IPS-15b (cell line): ENCODE data around the gene CHRNA10.

Source experiments
- H3K27me3 ChIP-seq: one replicate; pipeline ENCODE4 v1.6.1; 2013; ENCODE audit warnings: low read length; ENCODE audit not compliant: control insufficient read depth, insufficient read depth
- H3K36me3 ChIP-seq: one replicate; pipeline ENCODE4 v1.6.1; 2013; ENCODE audit warnings: low read length; ENCODE audit not compliant: control insufficient read depth, insufficient read depth
- H3K4me1 ChIP-seq: one replicate; pipeline ENCODE4 v1.6.1; 2013; ENCODE audit warnings: mild to moderate bottlenecking, low read length; ENCODE audit not compliant: control insufficient read depth, insufficient read depth
- H3K4me3 ChIP-seq: one replicate; pipeline ENCODE4 v1.5.1; 2013; ENCODE audit warnings: low read depth, low read length
- H3K9ac ChIP-seq: one replicate; pipeline ENCODE4 v1.6.1; 2013; ENCODE audit warnings: low read depth, mild to moderate bottlenecking, low read length
- H3K9me3 ChIP-seq: one replicate; pipeline ENCODE4 v1.6.1; 2013; ENCODE audit warnings: mild to moderate bottlenecking, low read length; ENCODE audit not compliant: control insufficient read depth, insufficient read depth

CHRNA10 gene

DNA sequence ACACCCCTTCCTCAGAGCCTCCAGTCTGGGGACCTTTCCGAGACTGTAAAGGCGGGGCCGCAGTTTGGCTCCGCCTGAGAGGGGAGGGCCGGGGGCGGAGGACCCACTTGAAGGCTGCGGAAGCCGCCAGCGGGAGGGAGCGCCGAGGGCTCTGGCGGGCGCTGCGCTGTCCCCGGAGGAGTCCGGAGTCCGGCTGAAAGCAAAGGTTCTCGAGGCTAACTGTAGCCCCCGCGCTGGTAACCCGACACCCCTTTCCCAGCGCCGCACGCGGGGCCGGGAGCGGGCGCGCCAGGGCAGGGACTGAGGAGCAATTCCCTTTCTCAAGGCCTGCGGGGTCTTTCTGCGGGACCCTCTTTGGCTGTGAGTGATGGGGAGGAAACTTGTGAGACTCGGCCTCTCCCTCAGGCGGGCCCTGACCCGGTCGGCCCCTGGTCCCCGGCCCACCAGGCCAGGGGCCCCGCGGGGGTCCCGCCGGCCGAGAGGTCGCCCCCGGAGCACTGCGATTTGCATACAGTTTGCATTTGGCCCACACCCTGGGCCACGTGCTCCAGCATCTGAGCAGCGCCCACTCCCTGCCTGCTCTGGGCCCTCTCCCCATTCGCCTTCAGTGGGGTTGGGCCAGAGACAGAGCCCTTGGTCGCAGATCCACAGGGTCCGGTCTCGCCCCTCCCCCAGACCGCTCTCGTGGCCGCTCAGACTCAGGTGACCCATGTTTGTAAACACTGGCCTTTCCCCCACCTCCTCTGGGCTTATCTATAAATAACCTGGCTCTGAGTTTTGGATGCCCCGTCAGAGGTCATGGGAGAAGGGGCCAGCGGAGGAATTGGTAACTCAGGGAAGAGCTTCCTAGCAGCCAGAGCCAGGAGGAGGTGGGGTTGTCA, 28.9 kb downstream of the CHRNA10 start:
- H3K4me1 ChIP-seq, result peaks cover 2% of the 10 kb centered on the region
- H3K4me3 ChIP-seq, result peak overlapping the region; percentile 70
- peak overlapping the region; percentile 68 for H3K9ac ChIP-seq

DNA sequence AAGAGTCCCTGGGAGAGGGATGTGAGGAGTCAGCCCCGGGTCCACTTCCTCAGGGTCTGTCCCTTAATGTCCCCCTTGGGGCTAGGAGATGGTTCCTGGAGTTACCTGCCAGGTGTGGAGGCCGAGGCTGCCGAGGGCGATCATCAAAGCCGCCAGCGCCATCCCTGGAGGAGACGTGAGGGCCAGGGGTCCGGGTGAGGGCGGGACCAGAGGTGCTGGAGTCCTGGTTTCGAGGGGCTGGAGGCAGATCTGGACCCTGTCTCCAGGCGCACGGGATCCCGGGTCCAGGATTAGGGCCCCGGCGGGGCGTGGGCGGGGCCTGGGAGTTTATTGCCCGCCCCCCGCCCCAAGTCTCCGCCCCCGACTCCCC, 29.5 kb downstream of the CHRNA10 start, which contains the start of gene ART5:
ART5 (minus strand) TSS at position 292 of the 370 bp plus-strand sequence; CDS start at position 162, 130 bp downstream.
- Histone ChIP-seq H3K27me3 (peaks cover 6% of the 10 kb centered on the region), H3K4me1 (peaks cover 2% of the 10 kb centered on the region), H3K36me3 (no peaks in the 10 kb centered on the region), H3K4me3 (peak within 1 kb of the TSS; percentile 79), H3K9ac (peak within 1 kb of the TSS; percentile 70), H3K9me3 (no peaks in the 10 kb centered on the region)

More for the DNA sequence above, 28.9 kb downstream of the CHRNA10 start:
- Histone ChIP-seq H3K9me3 (no peaks in the 10 kb centered on the region), H3K36me3 (no peaks in the 10 kb centered on the region), H3K27me3 (peaks cover 6% of the 10 kb centered on the region)

DNA sequence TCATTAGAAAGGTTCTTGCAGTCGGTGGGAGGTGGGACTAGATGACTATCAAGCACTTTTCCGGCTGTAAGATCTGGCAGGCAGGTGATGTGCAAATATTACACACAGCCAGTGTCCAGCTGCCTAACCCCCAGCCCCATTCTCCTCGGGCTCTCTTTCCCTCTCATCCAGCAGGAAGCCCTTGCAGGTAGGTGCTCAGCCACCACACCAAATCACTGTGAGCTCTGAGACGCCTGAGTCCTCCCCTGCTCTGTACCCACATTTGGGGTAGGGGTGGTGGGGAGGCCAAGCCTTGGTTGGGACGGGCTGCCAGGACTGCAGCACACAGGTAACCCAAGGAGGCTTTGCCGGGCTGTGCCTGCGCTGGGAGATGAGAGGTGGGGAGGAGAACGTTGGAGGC, 30.0 kb downstream of the CHRNA10 start:
- peak overlapping the region; percentile 79 for H3K4me3 ChIP-seq
- H3K4me1 ChIP-seq, result peaks cover 2% of the 10 kb centered on the region
- no peaks in the 10 kb centered on the region for H3K36me3 ChIP-seq
- no peaks in the 10 kb centered on the region for H3K9me3 ChIP-seq
- peak overlapping the region; percentile 24 for H3K9ac ChIP-seq
- peaks cover 6% of the 10 kb centered on the region for H3K27me3 ChIP-seq

DNA sequence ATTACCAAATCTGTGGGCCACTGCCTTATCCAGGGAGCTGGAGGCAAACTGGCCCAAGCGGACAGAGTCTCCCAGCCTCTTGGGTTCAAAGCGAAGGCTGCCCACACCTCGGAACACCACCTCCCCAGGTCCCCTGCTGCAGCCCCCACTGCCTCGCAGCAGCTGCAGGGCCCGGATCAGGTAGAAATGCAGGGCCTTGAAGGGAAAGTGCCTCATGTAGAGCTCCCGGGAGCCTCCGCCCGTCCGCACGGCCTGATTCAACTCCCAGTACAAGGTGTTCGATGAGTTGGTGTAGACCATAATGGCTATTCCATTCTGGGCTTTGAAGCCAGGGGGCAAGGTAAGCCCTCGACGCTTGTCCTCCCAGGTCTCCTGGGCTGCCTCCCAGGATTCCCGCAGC, 31.3 kb downstream of the CHRNA10 start:
- H3K4me1 ChIP-seq, result peaks cover 2% of the 10 kb centered on the region
- H3K4me3 ChIP-seq, result no peak overlapping the region
- H3K36me3 ChIP-seq, result no peaks in the 10 kb centered on the region
- no peak overlapping the region for H3K9ac ChIP-seq
- peaks cover 6% of the 10 kb centered on the region for H3K27me3 ChIP-seq
- no peaks in the 10 kb centered on the region for H3K9me3 ChIP-seq

DNA sequence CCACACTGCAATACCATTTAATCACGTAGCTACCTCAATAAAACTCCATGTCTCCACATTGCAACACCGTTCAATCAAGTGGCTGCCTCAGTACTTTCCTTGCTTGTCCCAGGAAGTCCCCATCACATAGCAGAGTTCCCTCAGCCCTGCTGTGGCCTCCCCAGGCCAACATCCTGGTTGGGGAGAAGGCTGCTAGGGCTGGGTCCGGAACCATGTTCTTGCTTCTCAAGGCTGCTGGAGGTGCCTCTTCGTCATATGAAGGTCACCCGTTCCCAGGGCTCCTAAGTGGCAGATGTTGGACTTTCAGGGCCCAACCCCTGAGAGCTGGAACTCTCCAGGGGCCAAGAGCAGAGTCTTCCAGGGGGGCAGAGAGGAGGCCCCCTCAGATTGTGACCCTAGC, 32.7 kb downstream of the CHRNA10 start:
- no peaks in the 10 kb centered on the region for H3K9me3 ChIP-seq
- no peak overlapping the region for H3K9ac ChIP-seq
- no peaks in the 10 kb centered on the region for H3K36me3 ChIP-seq
- H3K4me3 ChIP-seq, result no peak overlapping the region
- H3K27me3 ChIP-seq, result peaks cover 6% of the 10 kb centered on the region
- H3K4me1 ChIP-seq, result peaks cover 2% of the 10 kb centered on the region

DNA sequence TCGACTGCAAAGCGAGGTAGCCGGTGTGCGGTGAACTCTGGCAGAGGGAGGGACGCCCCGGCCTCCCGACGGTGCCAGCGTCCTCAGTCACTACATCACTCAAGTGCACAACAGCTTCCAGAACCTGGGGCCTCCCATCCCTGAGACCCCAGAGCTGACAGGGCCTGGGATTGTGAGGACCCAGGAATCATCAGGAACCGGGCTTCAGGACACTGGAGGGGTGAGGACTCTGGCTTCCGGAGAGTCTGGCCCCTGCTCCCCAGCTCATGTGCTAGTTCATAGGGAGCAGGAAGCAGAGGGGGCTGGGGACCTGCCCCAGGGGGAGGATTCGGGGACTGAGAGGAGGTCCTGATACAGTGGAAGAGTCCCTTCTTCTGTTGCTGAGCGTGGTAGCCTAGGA, 34.0 kb downstream of the CHRNA10 start:
- Histone ChIP-seq H3K27me3 (peaks cover 6% of the 10 kb centered on the region), H3K36me3 (no peaks in the 10 kb centered on the region), H3K9ac (no peak overlapping the region), H3K9me3 (no peaks in the 10 kb centered on the region), H3K4me3 (no peak overlapping the region), H3K4me1 (peaks cover 2% of the 10 kb centered on the region)

DNA sequence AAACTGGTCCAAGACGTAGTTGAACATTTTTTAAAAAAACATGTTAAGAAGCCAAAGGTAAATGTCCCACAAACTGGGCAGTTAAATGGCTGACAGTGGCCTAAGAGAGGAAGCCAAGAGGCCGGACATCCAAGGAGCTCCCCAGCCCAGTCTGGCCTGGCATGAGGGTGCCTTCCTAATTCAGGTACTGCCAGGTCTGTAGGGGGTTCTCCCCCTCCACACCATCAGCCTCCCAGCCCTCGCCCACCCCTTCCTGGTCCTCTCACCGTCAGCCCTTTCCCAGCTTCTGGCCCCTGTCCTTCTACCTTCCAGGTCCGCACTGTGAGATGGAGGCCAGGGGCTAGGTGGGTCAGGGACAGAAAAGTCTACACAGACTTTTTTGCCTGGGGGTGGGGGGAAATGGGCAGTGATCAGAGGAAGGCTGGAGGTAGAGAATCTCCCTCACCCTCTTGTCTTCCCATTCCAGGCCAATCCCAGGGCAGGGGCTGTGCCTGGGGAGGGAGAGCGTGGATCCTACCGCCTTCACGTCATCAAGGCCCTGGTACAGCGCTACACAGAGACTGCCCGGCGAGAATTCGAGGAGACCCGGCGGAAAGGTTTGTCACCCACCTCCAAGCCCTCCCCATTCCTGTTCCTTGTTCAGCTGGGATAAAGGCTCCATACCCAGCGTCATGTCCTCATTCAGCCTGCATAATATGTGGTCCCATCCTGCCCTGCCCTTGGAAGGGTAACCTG, 35.4 kb downstream of the CHRNA10 start:
- H3K36me3 ChIP-seq, result no peaks in the 10 kb centered on the region
- H3K9ac ChIP-seq, result no peak overlapping the region
- H3K27me3 ChIP-seq, result no peaks in the 10 kb centered on the region
- no peaks in the 10 kb centered on the region for H3K4me1 ChIP-seq
- no peak overlapping the region for H3K4me3 ChIP-seq
- no peaks in the 10 kb centered on the region for H3K9me3 ChIP-seq

DNA sequence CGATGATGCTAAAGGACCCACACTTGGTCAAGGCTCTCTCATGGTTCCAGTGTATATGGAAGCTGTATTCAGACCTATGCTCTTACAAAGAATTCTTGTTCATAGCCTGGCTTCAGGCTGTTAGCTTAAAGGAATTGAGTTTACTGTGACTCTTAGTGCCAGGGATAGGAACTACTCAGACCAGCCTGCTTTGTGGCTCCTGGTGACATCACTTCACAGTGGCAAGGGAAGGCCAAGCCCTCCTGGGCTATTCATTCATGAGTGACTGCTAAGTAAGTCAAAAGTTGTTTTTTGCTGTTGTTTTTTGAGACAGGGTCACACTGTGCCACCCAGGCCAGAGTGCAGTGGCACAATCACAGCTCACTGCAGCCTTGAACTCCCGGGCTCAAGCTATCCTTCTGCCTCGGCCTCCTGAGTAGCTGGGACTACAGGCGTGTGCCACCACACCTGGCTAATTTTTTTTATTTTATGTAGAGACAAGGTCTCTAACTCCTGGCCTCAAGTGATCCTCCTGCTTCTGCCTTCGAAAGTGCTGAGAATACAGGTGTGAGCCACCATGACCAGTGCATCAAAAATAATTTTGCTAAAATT, 39.0 kb downstream of the CHRNA10 start:
- Histone ChIP-seq H3K4me1 (no peaks in the 10 kb centered on the region), H3K27me3 (no peaks in the 10 kb centered on the region), H3K9ac (no peak overlapping the region), H3K4me3 (no peak overlapping the region), H3K9me3 (no peaks in the 10 kb centered on the region), H3K36me3 (no peaks in the 10 kb centered on the region)

DNA sequence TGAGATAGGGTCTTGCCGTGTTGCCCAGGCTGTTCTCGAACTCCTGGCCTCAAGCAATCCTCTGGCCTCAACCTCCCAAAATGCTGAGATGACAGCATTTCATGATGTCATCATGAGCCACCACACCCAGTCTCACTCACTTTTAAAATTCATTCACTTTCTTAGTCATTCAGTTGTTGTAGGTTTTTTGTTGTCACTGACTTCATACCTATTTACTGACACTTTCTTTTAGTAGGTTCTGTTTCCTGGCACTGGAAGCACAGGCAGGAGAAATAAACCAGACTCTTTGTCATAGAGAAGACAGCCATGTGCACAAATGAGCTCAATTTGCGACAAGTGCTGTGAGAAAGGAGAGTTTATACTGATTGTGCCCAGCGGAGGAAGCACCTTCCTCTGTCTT, 39.9 kb downstream of the CHRNA10 start:
- Histone ChIP-seq H3K4me3 (no peak overlapping the region), H3K9ac (no peak overlapping the region), H3K27me3 (no peaks in the 10 kb centered on the region), H3K4me1 (no peaks in the 10 kb centered on the region), H3K9me3 (no peaks in the 10 kb centered on the region), H3K36me3 (no peaks in the 10 kb centered on the region)

DNA sequence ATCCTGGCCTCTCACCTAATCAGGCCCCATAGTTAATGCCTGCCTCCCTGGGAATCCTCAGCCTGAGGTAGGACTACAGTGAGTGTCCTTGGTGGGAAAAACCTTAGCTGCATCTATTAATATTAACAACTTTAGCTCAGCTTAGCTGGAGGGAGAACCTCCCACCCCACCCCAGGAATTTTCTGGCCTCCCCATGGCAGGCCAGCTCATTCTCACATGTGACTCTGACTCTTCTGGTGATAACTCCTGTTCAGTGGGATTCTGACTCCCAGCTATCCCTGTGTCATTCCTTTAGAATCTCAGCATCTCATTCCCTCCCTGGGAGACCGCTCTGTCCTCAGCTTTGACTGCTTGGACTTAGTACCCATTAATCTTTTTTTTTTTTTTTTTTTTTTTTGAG, 43.9 kb downstream of the CHRNA10 start:
- Histone ChIP-seq H3K9ac (no peak overlapping the region), H3K27me3 (no peaks in the 10 kb centered on the region), H3K4me3 (no peak overlapping the region), H3K36me3 (no peaks in the 10 kb centered on the region), H3K4me1 (no peaks in the 10 kb centered on the region), H3K9me3 (no peaks in the 10 kb centered on the region)

DNA sequence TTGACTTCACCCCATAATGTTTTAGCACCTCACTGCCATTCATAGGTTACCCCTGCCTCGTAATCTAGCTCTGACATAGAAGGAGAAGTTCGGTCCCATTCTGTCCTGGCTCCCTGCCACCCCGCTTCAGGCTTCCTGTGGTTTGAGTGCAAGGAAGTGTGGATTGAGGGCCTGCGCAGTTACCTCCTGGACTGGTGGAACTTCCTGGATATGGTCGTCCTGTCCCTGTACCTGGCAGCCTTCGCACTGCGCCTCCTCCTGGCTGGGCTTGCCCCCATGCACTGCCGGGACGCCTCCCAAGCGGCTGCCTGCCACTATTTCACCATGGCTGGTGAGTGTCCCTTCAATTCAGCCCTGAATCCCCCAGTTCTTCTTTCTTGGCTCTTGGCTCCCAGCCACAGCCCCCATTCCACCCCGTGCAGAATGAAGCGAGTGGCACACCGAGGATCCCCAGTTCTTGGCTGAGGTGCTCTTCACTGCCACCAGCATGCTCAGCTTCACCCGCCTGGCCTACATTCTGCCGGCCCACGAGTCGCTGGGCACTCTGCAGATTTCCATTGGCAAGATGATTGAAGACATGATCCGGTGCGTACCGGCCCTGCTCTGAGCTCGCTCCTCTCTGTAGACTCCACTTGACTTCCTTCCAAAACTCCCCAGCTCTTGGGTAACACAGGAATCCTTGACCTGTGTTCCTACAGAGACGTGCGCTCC, 44.8 kb downstream of the CHRNA10 start:
- H3K36me3 ChIP-seq, result no peaks in the 10 kb centered on the region
- no peak overlapping the region for H3K9ac ChIP-seq
- H3K4me1 ChIP-seq, result no peaks in the 10 kb centered on the region
- H3K4me3 ChIP-seq, result no peak overlapping the region
- H3K27me3 ChIP-seq, result no peaks in the 10 kb centered on the region
- no peaks in the 10 kb centered on the region for H3K9me3 ChIP-seq
